ENCODE data around the gene SORBS1.
A peak's percentile ranks its signal among the peaks of the same experiment; 100 is the strongest.

Gene SORBS1

GRCh38 chr10:95573527-95573926 is 12.4 kb upstream of the SORBS1 start:
- no peaks in the 10 kb centered on the region for H3K9me3 Mint-ChIP-seq
- H3K27ac Mint-ChIP-seq = no peak overlapping the region
- no peak for ATAC-seq
- H3K27me3 Mint-ChIP-seq = peaks cover 23% of the 10 kb centered on the region
- no peaks in the 10 kb centered on the region for H3K4me1 Mint-ChIP-seq
- H3K36me3 Mint-ChIP-seq = no peaks in the 10 kb centered on the region
- no peak overlapping the region for H3K4me3 Mint-ChIP-seq

- Mint-ChIP-seq H3K27me3 (peaks cover 14% of the 10 kb centered on the region), H3K4me1 (no peaks in the 10 kb centered on the region), H3K27ac (no peak overlapping the region), H3K36me3 (no peaks in the 10 kb centered on the region), H3K4me3 (no peak overlapping the region), H3K9me3 (no peaks in the 10 kb centered on the region)
- ATAC-seq = no peak
Measured at GRCh38 chr10:95572131-95572820, 11.1 kb upstream of the SORBS1 start.

DNA sequence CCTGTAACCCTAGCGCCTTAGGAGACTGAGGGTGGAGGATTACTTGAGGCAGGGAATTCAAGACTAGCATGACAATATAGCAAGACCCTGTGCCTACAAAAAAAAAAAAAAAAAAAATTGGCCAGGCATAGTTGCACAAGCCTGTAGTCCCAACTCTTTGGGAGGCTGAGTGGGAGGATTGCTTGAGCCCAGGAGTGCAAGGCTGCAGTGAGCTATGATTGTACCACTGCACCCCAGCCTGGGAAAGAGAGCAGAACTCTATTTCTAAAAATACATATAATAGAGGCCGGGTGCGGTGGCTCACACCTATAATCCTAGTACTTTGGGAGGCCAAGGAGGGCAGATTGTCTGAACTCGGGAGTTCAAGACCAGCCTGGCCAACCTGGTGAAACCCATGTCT is 10.2 kb upstream of the SORBS1 start:
- H3K4me3 Mint-ChIP-seq = no peak overlapping the region
- peaks cover 14% of the 10 kb centered on the region for H3K27me3 Mint-ChIP-seq
- no peaks in the 10 kb centered on the region for H3K9me3 Mint-ChIP-seq
- H3K36me3 Mint-ChIP-seq = no peaks in the 10 kb centered on the region
- ATAC-seq = no peak
- no peaks in the 10 kb centered on the region for H3K4me1 Mint-ChIP-seq
- H3K27ac Mint-ChIP-seq = no peak overlapping the region

GRCh38 chr10:95569368-95569767 is 8.2 kb upstream of the SORBS1 start:
- ATAC-seq = no peak
- Mint-ChIP-seq H3K4me3 (no peak overlapping the region), H3K4me1 (no peaks in the 10 kb centered on the region), H3K9me3 (no peaks in the 10 kb centered on the region), H3K27ac (no peak overlapping the region), H3K36me3 (no peaks in the 10 kb centered on the region), H3K27me3 (peaks cover 12% of the 10 kb centered on the region)

DNA sequence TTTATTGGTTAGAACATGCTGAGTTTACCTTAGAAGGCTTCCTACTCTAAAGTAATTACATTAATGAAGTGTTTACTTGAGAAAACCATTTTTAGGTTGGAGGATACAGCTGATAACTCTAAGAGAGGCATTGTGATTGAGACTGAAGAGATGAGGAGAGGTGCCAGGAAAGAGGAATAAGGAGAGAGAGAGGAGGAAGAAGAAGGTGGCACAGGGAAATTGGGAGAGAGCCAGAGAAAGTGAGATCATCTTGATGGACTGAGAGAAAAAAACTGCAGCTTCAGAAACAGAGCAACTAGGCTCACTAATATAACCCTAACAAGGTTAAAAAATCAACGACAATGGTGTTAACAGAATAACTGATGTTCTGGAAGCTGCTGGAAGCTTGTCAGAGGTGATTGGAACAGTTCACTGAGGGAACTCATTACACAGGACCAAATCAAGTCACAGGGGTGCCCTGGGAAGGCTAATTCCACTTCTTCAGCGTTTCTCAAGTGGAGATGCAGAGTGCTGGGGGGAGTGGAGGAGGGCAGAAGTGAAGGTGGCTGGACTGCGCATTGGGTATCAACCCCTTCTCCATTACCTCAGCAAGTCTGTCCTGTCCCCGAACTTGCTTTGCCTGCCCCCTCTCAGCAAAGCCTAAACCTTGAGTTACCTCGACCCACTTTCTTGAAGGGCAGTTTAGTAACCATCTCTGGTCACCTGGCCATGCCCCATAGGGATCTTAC is 6.9 kb upstream of the SORBS1 start:
- H3K4me3 Mint-ChIP-seq = no peak overlapping the region
- no peaks in the 10 kb centered on the region for H3K27me3 Mint-ChIP-seq
- no peaks in the 10 kb centered on the region for H3K36me3 Mint-ChIP-seq
- no peak overlapping the region for H3K27ac Mint-ChIP-seq
- no peak for ATAC-seq
- no peaks in the 10 kb centered on the region for H3K9me3 Mint-ChIP-seq
- H3K4me1 Mint-ChIP-seq = no peaks in the 10 kb centered on the region

DNA sequence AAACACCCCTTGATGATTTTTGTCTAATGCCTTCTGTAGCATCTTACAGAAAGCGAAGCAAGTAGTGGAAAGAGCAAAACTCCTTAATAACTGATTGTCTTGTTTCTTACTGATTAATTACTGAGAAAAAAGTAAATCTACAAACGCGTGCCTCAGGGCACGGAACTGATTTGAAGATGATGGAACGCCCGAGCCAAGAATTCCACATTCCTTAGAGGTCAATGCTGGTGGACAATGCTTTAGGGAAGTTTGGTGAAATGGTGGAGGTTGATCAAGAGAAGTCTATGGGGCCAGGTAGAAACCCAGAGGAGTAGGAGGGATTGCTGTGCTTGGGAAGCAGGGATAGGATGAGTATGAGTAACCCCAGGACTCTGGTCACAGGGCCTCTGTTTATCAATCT is 5.0 kb upstream of the SORBS1 start:
- H3K4me1 Mint-ChIP-seq = no peaks in the 10 kb centered on the region
- no peaks in the 10 kb centered on the region for H3K36me3 Mint-ChIP-seq
- H3K9me3 Mint-ChIP-seq = no peaks in the 10 kb centered on the region
- H3K27me3 Mint-ChIP-seq = no peaks in the 10 kb centered on the region
- no peak overlapping the region for H3K27ac Mint-ChIP-seq
- ATAC-seq = no peak
- no peak overlapping the region for H3K4me3 Mint-ChIP-seq

DNA sequence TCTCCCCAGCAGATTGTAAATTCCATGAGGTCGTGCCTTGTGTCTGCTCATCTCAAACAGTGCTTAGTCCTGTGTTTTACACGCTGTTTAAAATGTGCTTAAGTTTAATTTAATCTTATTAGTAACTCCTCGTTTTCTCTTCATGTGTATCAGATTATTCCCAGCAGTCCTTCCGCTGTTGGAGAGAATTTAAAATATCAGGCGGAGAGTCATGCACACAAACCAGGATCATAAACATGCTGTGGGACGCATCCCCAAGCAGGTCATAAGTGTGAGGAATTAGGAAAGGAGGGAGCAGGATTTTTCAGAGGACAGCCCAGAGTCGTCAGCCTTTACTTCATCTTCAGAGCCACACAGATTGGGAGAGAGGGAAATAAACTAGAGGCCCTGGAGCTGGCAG is 4.2 kb upstream of the SORBS1 start:
- no peaks in the 10 kb centered on the region for H3K36me3 Mint-ChIP-seq
- ATAC-seq = no peak

DNA sequence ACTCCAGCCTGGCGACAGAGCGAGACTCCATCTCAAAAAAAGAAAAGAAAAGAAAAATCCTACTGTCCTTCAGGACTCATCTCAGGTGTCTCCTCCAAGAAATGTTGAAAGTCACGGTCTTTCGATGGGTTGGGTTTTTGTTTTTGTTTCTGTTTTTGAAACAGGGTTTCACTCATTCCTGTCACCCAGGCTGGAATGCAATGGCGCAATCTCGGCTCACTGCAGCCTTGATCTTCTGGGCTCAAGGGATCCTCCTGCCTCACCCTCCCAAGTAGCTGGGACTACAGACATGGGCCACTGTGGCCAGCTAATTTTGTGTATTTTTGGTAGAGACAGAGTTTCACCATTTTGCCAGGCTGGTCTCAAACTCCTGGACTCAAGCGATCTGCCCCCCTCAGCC is 3.1 kb upstream of the SORBS1 start:
- Mint-ChIP-seq H3K27me3 (no peaks in the 10 kb centered on the region), H3K36me3 (no peaks in the 10 kb centered on the region), H3K4me3 (no peak overlapping the region), H3K4me1 (no peaks in the 10 kb centered on the region), H3K9me3 (no peaks in the 10 kb centered on the region), H3K27ac (no peak overlapping the region)
- ATAC-seq = no peak

More for the DNA sequence above, 4.2 kb upstream of the SORBS1 start:
- H3K9me3 Mint-ChIP-seq = no peaks in the 10 kb centered on the region
- H3K27ac Mint-ChIP-seq = no peak overlapping the region
- no peak overlapping the region for H3K4me3 Mint-ChIP-seq
- no peaks in the 10 kb centered on the region for H3K27me3 Mint-ChIP-seq
- H3K4me1 Mint-ChIP-seq = no peaks in the 10 kb centered on the region

GRCh38 chr10:95562341-95562965 is 1.3 kb upstream of the SORBS1 start:
- no peak overlapping the region for H3K4me3 Mint-ChIP-seq
- H3K9me3 Mint-ChIP-seq = no peaks in the 10 kb centered on the region

GRCh38 chr10:95561864-95562177 is 650 bp upstream of the SORBS1 start:
- ATAC-seq = no peak
- H3K27ac Mint-ChIP-seq = no peak overlapping the region
- H3K27me3 Mint-ChIP-seq = peaks cover 7% of the 10 kb centered on the region
- no peaks in the 10 kb centered on the region for H3K9me3 Mint-ChIP-seq
- H3K4me3 Mint-ChIP-seq = peak overlapping the region; percentile 89
- no peaks in the 10 kb centered on the region for H3K4me1 Mint-ChIP-seq
- no peaks in the 10 kb centered on the region for H3K36me3 Mint-ChIP-seq

More at GRCh38 chr10:95562341-95562965, 1.3 kb upstream of the SORBS1 start:
- H3K36me3 Mint-ChIP-seq = no peaks in the 10 kb centered on the region
- no peaks in the 10 kb centered on the region for H3K4me1 Mint-ChIP-seq
- no peak overlapping the region for H3K27ac Mint-ChIP-seq
- no peak for ATAC-seq
- peaks cover 7% of the 10 kb centered on the region for H3K27me3 Mint-ChIP-seq

- Mint-ChIP-seq H3K4me3 (peak overlapping the region; percentile 89), H3K27me3 (peaks cover 7% of the 10 kb centered on the region), H3K36me3 (no peaks in the 10 kb centered on the region), H3K27ac (peak overlapping the region; percentile 14), H3K4me1 (no peaks in the 10 kb centered on the region), H3K9me3 (no peaks in the 10 kb centered on the region)
- ATAC-seq = peak; percentile 53
Measured at GRCh38 chr10:95560278-95561176, 644 bp downstream of the SORBS1 start.

DNA sequence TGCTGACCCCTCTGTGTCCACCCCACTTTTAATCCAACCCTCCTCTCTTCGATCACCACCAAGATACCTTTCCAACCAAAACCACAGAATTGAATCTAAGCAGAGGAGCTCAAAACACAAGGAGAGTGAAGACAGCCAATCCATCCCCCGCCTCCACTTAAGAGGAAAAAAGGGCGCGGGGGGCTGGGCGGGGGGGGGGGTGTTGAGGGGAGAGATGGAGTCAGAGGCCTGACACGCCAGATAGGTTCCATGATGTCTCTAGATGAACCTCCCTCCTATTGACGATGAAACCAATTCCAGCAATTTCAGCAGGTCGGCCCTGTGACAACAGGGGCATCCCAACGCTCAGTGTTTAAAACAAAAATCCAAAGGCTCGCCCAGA is 1.3 kb downstream of the SORBS1 start:
- Mint-ChIP-seq H3K27me3 (peaks cover 7% of the 10 kb centered on the region), H3K9me3 (no peaks in the 10 kb centered on the region), H3K4me3 (peak overlapping the region; percentile 89), H3K4me1 (no peaks in the 10 kb centered on the region), H3K27ac (no peak overlapping the region), H3K36me3 (no peaks in the 10 kb centered on the region)
- no peak for ATAC-seq

DNA sequence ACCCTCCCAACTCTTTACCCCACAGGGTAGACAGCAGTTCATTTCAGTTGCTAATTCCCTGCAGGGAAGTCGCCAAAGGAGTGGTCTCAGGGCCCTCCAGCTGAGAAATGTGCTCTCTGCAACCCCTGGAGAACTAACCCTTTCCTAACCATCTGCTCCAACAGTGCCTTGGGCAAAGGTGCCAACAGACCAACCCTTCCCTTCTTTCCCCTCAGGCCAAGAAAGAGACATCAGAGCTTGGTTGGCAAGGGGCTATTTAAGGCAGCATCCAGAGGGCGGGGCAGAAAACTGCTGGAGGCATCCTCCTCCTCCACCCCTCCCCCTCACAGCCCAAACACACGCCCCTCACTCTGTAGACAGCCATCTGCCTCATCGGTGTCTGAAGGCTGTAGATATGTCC is 1.7 kb downstream of the SORBS1 start:
- Mint-ChIP-seq H3K27me3 (peaks cover 7% of the 10 kb centered on the region), H3K36me3 (no peaks in the 10 kb centered on the region), H3K4me3 (no peak overlapping the region), H3K9me3 (no peaks in the 10 kb centered on the region), H3K4me1 (no peaks in the 10 kb centered on the region), H3K27ac (no peak overlapping the region)
- no peak for ATAC-seq

- Mint-ChIP-seq H3K27ac (no peak overlapping the region), H3K4me3 (no peak overlapping the region), H3K27me3 (peaks cover 7% of the 10 kb centered on the region), H3K4me1 (no peaks in the 10 kb centered on the region), H3K9me3 (no peaks in the 10 kb centered on the region), H3K36me3 (no peaks in the 10 kb centered on the region)
- no peak for ATAC-seq
Measured at GRCh38 chr10:95558593-95559320, 2.4 kb downstream of the SORBS1 start.

Measured in stimulated activated memory B cell treated with anti-CD40 and anti-IgM and Interleukin-4, amounts not matched to agents 10 μg/mL and 1 μg/mL and 100 μg/mL, for 72 hours (primary cell).